SK-N-SH treated with all-trans-retinoic acid at 6 μM for 48 hours (cell line): ENCODE measurements around the gene NFIX.

Experiments used
- ATAC-seq: fragments of 200-7000 bp; cut with Tn5 transposase; 3 replicates; pipeline ENCODE4 v1.9.1; 2020; ENCODE audit warnings: mild to moderate bottlenecking, moderate library complexity
- ARNTL ChIP-seq: fragments of 450-650 bp; formaldehyde crosslinking; IDR thresholded peaks from 2 replicates; pipeline ENCODE4 v1.5.0; 2020; ENCODE audit warnings: low read depth, mild to moderate bottlenecking, moderate library complexity, borderline replicate concordance
- BACH2 ChIP-seq: fragments of 250-450 bp; sonication (Bioruptor Pico); IDR thresholded peaks from 2 replicates; pipeline ENCODE4 v1.9.0; 2021; ENCODE audit warnings: mild to moderate bottlenecking, borderline replicate concordance
- CSDC2 ChIP-seq: fragments of 250-450 bp; sonication (Bioruptor Pico); IDR thresholded peaks from 2 replicates; pipeline ENCODE4 v1.5.0; 2020; ENCODE audit warnings: mild to moderate bottlenecking, moderate library complexity
- ESRRG ChIP-seq: fragments of 250-450 bp; sonication (Bioruptor Pico); IDR thresholded peaks from 2 replicates; pipeline ENCODE4 v1.6.1; 2021; ENCODE audit warnings: mild to moderate bottlenecking
- GLIS3 ChIP-seq: fragments of 250-450 bp; sonication (Bioruptor Pico); IDR thresholded peaks from 2 replicates; pipeline ENCODE4 v1.5.0; 2020; ENCODE audit warnings: mild to moderate bottlenecking, moderate library complexity
- ISL1 ChIP-seq: fragments of 250-450 bp; sonication (Bioruptor Pico); IDR thresholded peaks from 2 replicates; pipeline ENCODE4 v2.1.2; 2022; ENCODE audit warnings: mild to moderate bottlenecking, moderate library complexity
- OSR1 ChIP-seq: fragments of 250-450 bp; sonication (Bioruptor Pico); IDR thresholded peaks from 2 replicates; pipeline ENCODE4 v1.8.0; 2022; ENCODE audit warnings: moderate library complexity, mild to moderate bottlenecking, inconsistent platforms
- PPARA ChIP-seq: fragments of 250-450 bp; sonication (Bioruptor Pico); IDR thresholded peaks from 2 replicates; pipeline ENCODE4 v1.5.0; 2020; ENCODE audit warnings: mild to moderate bottlenecking, borderline replicate concordance
- RARB ChIP-seq: fragments of 250-450 bp; sonication (Bioruptor Pico); IDR thresholded peaks from 2 replicates; pipeline ENCODE4 v1.8.0; 2021; ENCODE audit warnings: mild to moderate bottlenecking, moderate library complexity
- SNAI2 ChIP-seq: fragments of 250-450 bp; sonication (Bioruptor Pico); IDR thresholded peaks from 2 replicates; pipeline ENCODE4 v1.5.0; 2020; ENCODE audit warnings: mild to moderate bottlenecking, moderate library complexity
- TCF4 ChIP-seq: fragments of 250-450 bp; sonication (Bioruptor Pico); IDR thresholded peaks from 2 replicates; pipeline ENCODE4 v1.8.0; 2021; ENCODE audit warnings: mild to moderate bottlenecking, moderate library complexity, borderline replicate concordance
- TOX ChIP-seq: fragments of 250-450 bp; sonication (Bioruptor Pico); IDR thresholded peaks from 2 replicates; pipeline ENCODE4 v1.8.0; 2021; ENCODE audit warnings: mild to moderate bottlenecking, moderate library complexity, borderline replicate concordance
- ZC3H10 ChIP-seq: fragments of 250-450 bp; sonication (Bioruptor Pico); IDR thresholded peaks from 2 replicates; pipeline ENCODE4 v1.5.1; 2021; ENCODE audit warnings: mild to moderate bottlenecking, moderate library complexity
- ZFP3 ChIP-seq: fragments of 250-450 bp; sonication (Bioruptor Pico); IDR thresholded peaks from 2 replicates; pipeline ENCODE4 v1.5.0; 2020; ENCODE audit warnings: mild to moderate bottlenecking, moderate library complexity
- ZFP30 ChIP-seq: fragments of 450-650 bp; formaldehyde crosslinking; IDR thresholded peaks from 2 replicates; pipeline ENCODE4 v1.5.0; 2022; ENCODE audit warnings: mild to moderate bottlenecking, moderate library complexity
- ZNF565 ChIP-seq: fragments of 450-650 bp; formaldehyde crosslinking; conservative IDR thresholded peaks from 2 replicates; pipeline ENCODE4 v1.5.0; 2020; ENCODE audit warnings: low read depth, mild to moderate bottlenecking, moderate library complexity
- ZNF70 ChIP-seq: fragments of 450-650 bp; formaldehyde crosslinking; IDR thresholded peaks from 2 replicates; pipeline ENCODE4 v1.5.0; 2020; ENCODE audit warnings: mild to moderate bottlenecking, moderate library complexity
- ZNF8 ChIP-seq: fragments of 450-650 bp; formaldehyde crosslinking; IDR thresholded peaks from 2 replicates; pipeline ENCODE4 v1.5.0; 2020; ENCODE audit warnings: mild to moderate bottlenecking, moderate library complexity
- TF ChIP-seq, protein P1 (sequence below): fragments of 250-450 bp; sonication (Bioruptor Pico); IDR thresholded peaks from 2 replicates; pipeline ENCODE4 v1.5.1; 2021; ENCODE audit warnings: mild to moderate bottlenecking, moderate library complexity
- TF ChIP-seq, protein P2 (sequence below): fragments of 250-450 bp; sonication (Bioruptor Pico); IDR thresholded peaks from 2 replicates; pipeline ENCODE4 v1.5.1; 2020; ENCODE audit warnings: low read depth, mild to moderate bottlenecking, moderate library complexity
- TF ChIP-seq, protein P3 (sequence below): fragments of 250-450 bp; sonication (Bioruptor Pico); IDR thresholded peaks from 2 replicates; pipeline ENCODE4 v1.5.0; 2020; ENCODE audit warnings: mild to moderate bottlenecking, moderate library complexity
- TF ChIP-seq, protein P4 (sequence below): fragments of 250-450 bp; sonication (Bioruptor Pico); IDR thresholded peaks from 2 replicates; pipeline ENCODE4 v1.8.0; 2021; ENCODE audit warnings: low read depth, mild to moderate bottlenecking, moderate library complexity, borderline replicate concordance
- TF ChIP-seq, protein P5 (sequence below): fragments of 250-450 bp; sonication (Bioruptor Pico); IDR thresholded peaks from 2 replicates; pipeline ENCODE4 v1.8.0; 2020; ENCODE audit warnings: mild to moderate bottlenecking, moderate library complexity, borderline replicate concordance

The NFIX gene

DNA sequence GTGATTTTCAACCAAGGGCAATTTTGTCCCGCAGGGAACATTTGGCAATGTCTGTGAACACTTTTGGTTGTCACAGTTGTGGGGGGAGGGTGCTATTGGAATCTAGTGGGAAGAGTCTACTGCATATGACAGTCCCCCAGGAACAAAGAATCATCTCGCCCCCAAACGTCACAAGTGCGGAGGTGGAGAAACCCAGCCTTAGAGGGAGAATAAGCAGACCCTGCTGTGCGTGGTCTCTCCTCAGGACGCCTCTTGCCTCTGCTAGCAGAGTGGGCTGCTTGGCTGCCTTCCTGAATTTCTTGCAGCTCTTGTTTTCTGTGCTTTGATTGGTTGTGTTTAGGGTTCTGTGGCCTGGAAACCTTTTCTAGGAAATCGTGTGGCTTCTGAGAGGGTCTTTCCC, 42.5 kb downstream of the NFIX start:
- no peak for ATAC-seq
- TF ChIP-seq ISL1 (no peak), TOX (CRISPR knock-in tag) (no peak), ZFP3 (CRISPR knock-in tag) (no peak), GLIS3 (CRISPR knock-in tag) (no peak), PPARA (CRISPR knock-in tag) (no peak), BACH2 (CRISPR knock-in tag) (no peak), RARB (CRISPR knock-in tag) (no peak), ZFP30 (CRISPR knock-in tag) (no peak), ZNF8 (CRISPR knock-in tag) (no peak), ESRRG (CRISPR knock-in tag) (no peak), CSDC2 (CRISPR knock-in tag) (no peak), SNAI2 (CRISPR knock-in tag) (no peak), ZNF565 (CRISPR knock-in tag) (no peak), ARNTL (CRISPR knock-in tag) (no peak), OSR1 (CRISPR knock-in tag) (no peak)
- TF ChIP-seq, protein P1, sequence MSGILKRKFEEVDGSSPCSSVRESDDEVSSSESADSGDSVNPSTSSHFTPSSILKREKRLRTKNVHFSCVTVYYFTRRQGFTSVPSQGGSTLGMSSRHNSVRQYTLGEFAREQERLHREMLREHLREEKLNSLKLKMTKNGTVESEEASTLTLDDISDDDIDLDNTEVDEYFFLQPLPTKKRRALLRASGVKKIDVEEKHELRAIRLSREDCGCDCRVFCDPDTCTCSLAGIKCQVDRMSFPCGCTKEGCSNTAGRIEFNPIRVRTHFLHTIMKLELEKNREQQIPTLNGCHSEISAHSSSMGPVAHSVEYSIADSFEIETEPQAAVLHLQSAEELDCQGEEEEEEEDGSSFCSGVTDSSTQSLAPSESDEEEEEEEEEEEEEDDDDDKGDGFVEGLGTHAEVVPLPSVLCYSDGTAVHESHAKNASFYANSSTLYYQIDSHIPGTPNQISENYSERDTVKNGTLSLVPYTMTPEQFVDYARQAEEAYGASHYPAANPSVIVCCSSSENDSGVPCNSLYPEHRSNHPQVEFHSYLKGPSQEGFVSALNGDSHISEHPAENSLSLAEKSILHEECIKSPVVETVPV (CRISPR knock-in tag), result no peak
- TF ChIP-seq, protein P2, sequence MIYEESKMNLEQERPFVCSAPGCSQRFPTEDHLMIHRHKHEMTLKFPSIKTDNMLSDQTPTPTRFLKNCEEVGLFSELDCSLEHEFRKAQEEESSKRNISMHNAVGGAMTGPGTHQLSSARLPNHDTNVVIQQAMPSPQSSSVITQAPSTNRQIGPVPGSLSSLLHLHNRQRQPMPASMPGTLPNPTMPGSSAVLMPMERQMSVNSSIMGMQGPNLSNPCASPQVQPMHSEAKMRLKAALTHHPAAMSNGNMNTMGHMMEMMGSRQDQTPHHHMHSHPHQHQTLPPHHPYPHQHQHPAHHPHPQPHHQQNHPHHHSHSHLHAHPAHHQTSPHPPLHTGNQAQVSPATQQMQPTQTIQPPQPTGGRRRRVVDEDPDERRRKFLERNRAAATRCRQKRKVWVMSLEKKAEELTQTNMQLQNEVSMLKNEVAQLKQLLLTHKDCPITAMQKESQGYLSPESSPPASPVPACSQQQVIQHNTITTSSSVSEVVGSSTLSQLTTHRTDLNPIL (CRISPR knock-in tag), result no peak
- TF ChIP-seq, protein P3, sequence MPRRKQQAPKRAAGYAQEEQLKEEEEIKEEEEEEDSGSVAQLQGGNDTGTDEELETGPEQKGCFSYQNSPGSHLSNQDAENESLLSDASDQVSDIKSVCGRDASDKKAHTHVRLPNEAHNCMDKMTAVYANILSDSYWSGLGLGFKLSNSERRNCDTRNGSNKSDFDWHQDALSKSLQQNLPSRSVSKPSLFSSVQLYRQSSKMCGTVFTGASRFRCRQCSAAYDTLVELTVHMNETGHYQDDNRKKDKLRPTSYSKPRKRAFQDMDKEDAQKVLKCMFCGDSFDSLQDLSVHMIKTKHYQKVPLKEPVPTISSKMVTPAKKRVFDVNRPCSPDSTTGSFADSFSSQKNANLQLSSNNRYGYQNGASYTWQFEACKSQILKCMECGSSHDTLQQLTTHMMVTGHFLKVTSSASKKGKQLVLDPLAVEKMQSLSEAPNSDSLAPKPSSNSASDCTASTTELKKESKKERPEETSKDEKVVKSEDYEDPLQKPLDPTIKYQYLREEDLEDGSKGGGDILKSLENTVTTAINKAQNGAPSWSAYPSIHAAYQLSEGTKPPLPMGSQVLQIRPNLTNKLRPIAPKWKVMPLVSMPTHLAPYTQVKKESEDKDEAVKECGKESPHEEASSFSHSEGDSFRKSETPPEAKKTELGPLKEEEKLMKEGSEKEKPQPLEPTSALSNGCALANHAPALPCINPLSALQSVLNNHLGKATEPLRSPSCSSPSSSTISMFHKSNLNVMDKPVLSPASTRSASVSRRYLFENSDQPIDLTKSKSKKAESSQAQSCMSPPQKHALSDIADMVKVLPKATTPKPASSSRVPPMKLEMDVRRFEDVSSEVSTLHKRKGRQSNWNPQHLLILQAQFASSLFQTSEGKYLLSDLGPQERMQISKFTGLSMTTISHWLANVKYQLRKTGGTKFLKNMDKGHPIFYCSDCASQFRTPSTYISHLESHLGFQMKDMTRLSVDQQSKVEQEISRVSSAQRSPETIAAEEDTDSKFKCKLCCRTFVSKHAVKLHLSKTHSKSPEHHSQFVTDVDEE (CRISPR knock-in tag), result no peak
- TF ChIP-seq, protein P4, sequence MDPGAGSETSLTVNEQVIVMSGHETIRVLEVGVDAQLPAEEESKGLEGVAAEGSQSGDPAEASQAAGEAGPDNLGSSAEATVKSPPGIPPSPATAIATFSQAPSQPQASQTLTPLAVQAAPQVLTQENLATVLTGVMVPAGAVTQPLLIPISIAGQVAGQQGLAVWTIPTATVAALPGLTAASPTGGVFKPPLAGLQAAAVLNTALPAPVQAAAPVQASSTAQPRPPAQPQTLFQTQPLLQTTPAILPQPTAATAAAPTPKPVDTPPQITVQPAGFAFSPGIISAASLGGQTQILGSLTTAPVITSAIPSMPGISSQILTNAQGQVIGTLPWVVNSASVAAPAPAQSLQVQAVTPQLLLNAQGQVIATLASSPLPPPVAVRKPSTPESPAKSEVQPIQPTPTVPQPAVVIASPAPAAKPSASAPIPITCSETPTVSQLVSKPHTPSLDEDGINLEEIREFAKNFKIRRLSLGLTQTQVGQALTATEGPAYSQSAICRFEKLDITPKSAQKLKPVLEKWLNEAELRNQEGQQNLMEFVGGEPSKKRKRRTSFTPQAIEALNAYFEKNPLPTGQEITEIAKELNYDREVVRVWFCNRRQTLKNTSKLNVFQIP (CRISPR knock-in tag), result no peak
- TF ChIP-seq, protein P5, sequence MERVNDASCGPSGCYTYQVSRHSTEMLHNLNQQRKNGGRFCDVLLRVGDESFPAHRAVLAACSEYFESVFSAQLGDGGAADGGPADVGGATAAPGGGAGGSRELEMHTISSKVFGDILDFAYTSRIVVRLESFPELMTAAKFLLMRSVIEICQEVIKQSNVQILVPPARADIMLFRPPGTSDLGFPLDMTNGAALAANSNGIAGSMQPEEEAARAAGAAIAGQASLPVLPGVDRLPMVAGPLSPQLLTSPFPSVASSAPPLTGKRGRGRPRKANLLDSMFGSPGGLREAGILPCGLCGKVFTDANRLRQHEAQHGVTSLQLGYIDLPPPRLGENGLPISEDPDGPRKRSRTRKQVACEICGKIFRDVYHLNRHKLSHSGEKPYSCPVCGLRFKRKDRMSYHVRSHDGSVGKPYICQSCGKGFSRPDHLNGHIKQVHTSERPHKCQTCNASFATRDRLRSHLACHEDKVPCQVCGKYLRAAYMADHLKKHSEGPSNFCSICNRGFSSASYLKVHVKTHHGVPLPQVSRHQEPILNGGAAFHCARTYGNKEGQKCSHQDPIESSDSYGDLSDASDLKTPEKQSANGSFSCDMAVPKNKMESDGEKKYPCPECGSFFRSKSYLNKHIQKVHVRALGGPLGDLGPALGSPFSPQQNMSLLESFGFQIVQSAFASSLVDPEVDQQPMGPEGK (CRISPR knock-in tag), result no peak

DNA sequence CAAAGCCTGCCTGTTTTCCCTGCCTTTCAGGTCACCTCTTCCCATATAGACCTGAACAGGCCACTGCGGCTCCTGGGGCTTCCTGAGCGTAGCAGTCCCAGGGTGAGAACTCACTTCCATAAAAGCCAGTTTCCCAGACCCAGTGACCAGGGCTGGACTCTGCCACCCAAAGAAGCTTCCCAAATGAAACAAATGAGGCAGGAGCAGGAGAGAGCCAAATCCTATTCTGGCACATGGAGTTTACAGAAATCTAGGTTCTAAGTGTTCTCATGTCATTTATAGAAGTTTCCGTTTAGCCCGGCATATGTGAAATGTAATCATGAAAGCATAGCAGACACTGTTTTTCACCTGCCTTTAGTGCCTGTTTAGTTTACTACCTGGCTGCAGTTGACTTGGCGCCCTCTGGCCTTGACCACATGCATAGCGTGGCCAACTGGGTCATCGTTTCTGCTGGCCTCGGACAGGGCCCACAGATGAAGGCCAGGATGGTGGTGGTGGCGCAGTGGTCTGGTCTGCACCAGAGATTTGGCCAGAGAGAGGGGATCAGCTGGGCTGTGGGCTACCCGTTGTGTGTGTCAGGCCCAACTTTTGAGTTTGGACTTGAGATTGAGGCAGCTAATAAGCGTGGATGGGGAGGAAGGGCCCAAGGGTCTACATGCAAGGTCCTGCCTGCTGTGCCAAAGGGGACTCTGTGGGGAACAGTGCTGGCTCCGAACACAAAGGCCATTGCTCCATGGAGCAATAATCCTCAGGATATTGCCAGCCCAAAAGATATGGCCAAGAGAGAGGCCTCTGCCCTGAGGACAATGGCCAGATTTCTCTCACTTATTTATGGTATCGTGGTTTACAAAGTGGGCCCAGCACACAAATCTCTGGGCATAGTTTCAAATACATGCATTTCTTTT, 43.3 kb downstream of the NFIX start:
- no peak for ATAC-seq
- TF ChIP-seq ESRRG (CRISPR knock-in tag) (no peak), ZNF565 (CRISPR knock-in tag) (no peak), BACH2 (CRISPR knock-in tag) (no peak), ZC3H10 (no peak), CSDC2 (CRISPR knock-in tag) (no peak), OSR1 (CRISPR knock-in tag) (no peak), TCF4 (no peak), ZNF8 (CRISPR knock-in tag) (no peak), TOX (CRISPR knock-in tag) (no peak), GLIS3 (CRISPR knock-in tag) (no peak), ZNF70 (CRISPR knock-in tag) (no peak), SNAI2 (CRISPR knock-in tag) (no peak), RARB (CRISPR knock-in tag) (no peak), ISL1 (no peak)
- TF ChIP-seq, protein P4 (CRISPR knock-in tag), result no peak
- TF ChIP-seq, protein P1 (CRISPR knock-in tag), result no peak
- TF ChIP-seq, protein P5 (CRISPR knock-in tag), result no peak
